Measurements from ENCODE around the gene CDC42EP1.

Gene CDC42EP1

GRCh38 chr22:37553725-37554124 is 6.6 kb upstream of the CDC42EP1 start:
- no peak for TF ChIP-seq CTCF (IDR thresholded peaks at IDR 0.05; ENCODE audit: low read length, missing control alignments)
- H3K4me3 ChIP-seq (replicated peaks; ENCODE audit: low read depth, low read length): no peak overlapping the region
- no peak for DNase-seq (ENCODE audit: low read depth)

GRCh38 chr22:37555029-37555428 is 5.3 kb upstream of the CDC42EP1 start:
- no peak overlapping the region for H3K4me3 ChIP-seq (replicated peaks; ENCODE audit: low read depth, low read length)
- TF ChIP-seq CTCF (IDR thresholded peaks at IDR 0.05; ENCODE audit: low read length, missing control alignments): no peak
- no peak for DNase-seq (ENCODE audit: low read depth)

DNA sequence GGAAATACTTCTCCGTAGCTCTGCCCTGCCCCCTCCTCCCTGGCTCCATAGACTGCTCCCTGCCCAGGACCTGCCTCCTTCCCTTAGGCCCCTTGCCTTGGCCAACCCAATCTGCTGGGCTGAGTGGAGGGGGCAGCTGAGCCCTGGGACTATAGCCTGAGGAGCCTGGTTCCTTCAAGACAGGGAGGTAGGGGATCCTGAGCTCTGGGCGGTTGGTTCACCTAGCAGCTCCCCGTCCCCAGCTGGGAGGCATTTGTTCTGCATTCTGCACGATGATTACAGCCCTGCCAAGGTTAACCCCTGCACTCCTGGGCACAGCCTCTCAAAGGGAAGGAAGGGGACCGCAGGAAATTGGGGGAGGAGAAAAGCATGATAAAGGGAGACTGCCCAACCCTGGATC is 3.6 kb upstream of the CDC42EP1 start:
- H3K4me3 ChIP-seq (replicated peaks; ENCODE audit: low read depth, low read length): no peak overlapping the region
- DNase-seq (ENCODE audit: low read depth): no peak
- no peak for TF ChIP-seq CTCF (IDR thresholded peaks at IDR 0.05; ENCODE audit: low read length, missing control alignments)

DNA sequence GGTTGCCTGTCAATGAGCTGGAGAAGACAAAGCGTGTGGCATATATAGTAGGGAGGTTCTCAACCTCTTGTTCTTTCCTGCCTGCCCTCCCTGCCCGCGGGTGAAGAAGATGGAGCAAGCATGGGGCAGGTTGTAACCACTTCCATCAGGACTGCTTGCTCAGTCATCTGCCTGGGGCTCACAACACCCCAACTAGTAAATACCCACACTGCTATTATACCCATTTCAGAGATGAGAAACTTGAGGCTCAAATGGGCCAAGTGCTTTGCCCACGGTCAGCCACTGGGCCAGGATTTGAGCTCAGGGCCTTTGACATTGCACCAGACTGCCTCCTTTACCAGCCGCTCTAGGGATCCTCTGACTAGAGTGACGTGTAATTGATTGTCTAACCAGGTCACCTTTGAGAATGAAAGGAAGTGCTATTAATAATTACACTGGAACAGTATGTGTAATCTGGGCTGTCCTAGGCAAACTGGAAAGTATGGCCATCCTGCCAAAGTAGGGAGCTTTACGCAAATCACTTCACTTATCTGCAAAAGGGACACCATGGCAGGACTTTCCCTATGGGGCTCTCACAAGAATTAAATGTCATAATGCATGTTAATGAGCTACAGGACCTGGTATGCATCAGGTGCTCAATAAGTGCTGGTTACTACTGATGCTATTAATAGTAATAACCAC is 2.8 kb upstream of the CDC42EP1 start:
- DNase-seq (ENCODE audit: low read depth): no peak
- H3K4me3 ChIP-seq (replicated peaks; ENCODE audit: low read depth, low read length): no peak overlapping the region
- TF ChIP-seq CTCF (IDR thresholded peaks at IDR 0.05; ENCODE audit: low read length, missing control alignments): no peak

- DNase-seq (ENCODE audit: low read depth): no peak
- TF ChIP-seq CTCF (IDR thresholded peaks at IDR 0.05; ENCODE audit: low read length, missing control alignments): no peak
- no peak overlapping the region for H3K4me3 ChIP-seq (replicated peaks; ENCODE audit: low read depth, low read length)
Observed at GRCh38 chr22:37558815-37559214, 1.5 kb upstream of the CDC42EP1 start.

- H3K4me3 ChIP-seq (replicated peaks; ENCODE audit: low read depth, low read length): peak overlapping the region; percentile 45
- DNase-seq (ENCODE audit: low read depth): no peak
- no peak for TF ChIP-seq CTCF (IDR thresholded peaks at IDR 0.05; ENCODE audit: low read length, missing control alignments)
Observed at GRCh38 chr22:37559521-37559900, 769 bp upstream of the CDC42EP1 start.

DNA sequence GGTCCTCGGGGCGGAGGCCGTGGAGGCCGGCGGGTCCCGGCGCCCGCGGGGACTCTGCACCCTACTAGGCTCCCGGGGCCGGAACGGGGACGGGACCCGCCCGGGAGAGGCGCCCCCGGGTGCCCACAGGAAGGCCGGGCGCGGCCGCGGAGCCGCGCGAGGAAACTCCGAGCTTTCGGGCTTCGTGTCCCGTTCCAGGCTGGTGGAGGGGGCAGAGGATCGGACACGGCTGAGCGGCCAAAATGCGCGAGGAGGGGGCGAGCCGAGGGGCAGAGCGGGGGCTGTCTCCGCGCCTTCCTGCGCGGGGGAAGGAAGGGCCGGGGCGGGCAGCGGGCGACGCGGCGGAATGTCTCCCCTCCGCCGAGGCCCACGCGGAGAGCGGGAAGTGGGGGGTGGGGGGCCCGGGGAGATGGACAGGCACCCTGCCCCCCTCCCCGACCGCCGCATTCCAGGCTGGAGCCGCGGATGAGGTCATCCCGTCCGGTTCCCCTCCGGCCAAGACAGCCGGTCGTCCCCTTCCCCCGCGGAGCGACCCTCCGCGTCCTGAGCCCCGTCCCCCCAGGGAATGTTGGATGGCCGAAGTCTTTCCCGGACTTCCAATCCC is 430 bp downstream of the CDC42EP1 start:
- no peak for TF ChIP-seq CTCF (IDR thresholded peaks at IDR 0.05; ENCODE audit: low read length, missing control alignments)
- peak; percentile 64 for DNase-seq (ENCODE audit: low read depth)
- peak overlapping the region; percentile 89 for H3K4me3 ChIP-seq (replicated peaks; ENCODE audit: low read depth, low read length)

All from fibroblast of pulmonary artery (primary cell).